IMR-90 (cell line): Measurements from ENCODE around the gene ZSWIM8.

ENCODE experiments used
- CTCF ChIP-seq: conservative IDR thresholded peaks from 2 replicates; pipeline ENCODE4 v1.5.1; 2012; ENCODE audit warnings: mild to moderate bottlenecking, low read depth, low read length, improper control_type of control experiment
- ELK1 ChIP-seq: fragments of 150-350 bp; IDR thresholded peaks from 2 replicates; pipeline ENCODE4 v1.6.1; 2016; ENCODE audit warnings: low read depth, mild to moderate bottlenecking, low read length, moderate library complexity, borderline replicate concordance
- MXI1 ChIP-seq: IDR thresholded peaks from 2 replicates; pipeline ENCODE4 v1.6.1; 2012; ENCODE audit warnings: low read depth, mild to moderate bottlenecking, low read length, moderate library complexity, borderline replicate concordance
- RCOR1 ChIP-seq: IDR thresholded peaks from 2 replicates; pipeline ENCODE4 v1.6.1; 2012; ENCODE audit warnings: mild to moderate bottlenecking, low read length, improper control_type of control experiment; ENCODE audit not compliant: insufficient replicate concordance
- RFX5 ChIP-seq: IDR thresholded peaks from 2 replicates; pipeline ENCODE4 v1.8.0; 2012; ENCODE audit warnings: low read depth, mild to moderate bottlenecking, low read length, moderate library complexity

- TF ChIP-seq CTCF (no peak), MXI1 (no peak), RFX5 (no peak), ELK1 (no peak), RCOR1 (no peak)
These were observed 53.4 kb downstream of the ZSWIM8 start for GRCh38 chr10:73838827-73839226.
